ENCODE measurements around the gene LDB2.
"Not testable (repeated sequence)": the region's sequence is repeated elsewhere in the genome, so short reads cannot be mapped to it uniquely, and the experiment has no call there.

LDB2 gene

DNA sequence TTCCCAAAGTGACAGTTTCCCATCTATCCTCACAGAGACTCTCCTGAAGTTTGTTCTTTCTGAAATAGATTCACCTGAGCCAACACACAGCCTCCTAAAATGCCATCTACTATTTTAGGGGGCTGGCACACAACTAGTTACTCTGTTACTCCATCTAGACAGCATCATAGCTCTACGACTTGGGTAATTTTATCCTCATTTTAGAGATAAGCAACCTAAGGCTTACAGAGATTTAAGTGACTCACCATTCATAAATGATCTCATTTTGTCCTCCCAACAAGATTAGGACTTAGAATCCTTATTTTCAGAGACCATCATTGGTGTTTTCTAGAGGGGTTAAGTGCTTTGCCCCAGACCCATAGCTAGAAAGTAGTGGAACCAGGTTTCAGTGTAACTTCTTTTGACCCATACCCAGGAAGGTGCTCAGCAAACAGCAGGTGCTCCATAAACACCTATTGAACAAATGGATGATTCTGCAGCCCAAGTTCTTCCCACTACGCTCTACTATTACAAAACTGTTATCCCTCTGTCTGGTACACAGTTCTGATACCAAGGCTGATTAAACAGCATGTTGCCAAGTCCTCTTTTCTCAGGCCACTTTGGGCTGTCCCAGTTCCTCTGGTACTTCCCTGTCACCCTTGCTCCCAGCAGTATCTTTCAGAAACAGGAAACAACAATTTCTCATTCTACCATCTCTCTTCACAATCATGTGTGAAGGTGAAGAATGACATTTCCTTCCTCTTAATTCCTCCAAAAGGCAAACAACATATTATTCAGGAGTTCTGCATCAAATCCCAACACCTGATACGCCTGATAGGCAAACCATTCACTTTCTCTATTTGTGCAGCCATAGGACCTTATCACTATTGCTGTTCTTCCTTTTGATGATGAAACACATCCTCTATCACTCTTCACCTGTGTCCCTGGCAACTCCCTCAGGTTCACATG lies 367.5 kb downstream of the LDB2 start:
- no peak for DNase-seq

DNA sequence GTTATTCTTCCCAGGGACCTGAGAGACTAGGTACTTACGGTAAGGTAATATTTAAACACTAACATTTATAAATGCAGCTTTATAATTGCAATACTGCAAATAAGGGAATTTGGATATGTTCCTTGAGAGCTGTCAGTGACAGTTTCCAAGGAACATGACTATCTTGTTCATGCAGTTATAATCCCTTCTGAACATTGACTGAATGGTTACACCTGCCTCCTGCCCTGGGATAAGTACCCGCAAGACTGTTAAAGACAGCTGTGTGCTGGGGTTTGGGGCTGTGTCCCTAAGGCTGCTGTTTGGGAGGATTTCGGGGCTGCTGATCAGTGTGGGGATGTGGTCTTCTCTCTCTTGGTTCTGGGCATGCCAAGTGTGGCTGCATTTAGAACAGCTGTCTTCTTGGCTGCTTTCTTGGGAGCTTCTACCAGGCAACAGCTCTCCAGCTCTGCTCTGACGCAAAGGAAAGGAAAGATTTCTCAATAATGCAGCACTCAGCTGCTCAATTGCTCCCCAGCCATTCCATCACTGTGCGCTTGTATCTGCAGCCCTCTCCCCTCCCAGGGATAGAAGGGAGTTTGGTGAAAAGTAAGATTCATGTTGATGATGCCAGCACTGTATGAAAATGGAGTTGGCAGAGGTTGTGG lies 373.4 kb downstream of the LDB2 start:
- no peak for DNase-seq

DNA sequence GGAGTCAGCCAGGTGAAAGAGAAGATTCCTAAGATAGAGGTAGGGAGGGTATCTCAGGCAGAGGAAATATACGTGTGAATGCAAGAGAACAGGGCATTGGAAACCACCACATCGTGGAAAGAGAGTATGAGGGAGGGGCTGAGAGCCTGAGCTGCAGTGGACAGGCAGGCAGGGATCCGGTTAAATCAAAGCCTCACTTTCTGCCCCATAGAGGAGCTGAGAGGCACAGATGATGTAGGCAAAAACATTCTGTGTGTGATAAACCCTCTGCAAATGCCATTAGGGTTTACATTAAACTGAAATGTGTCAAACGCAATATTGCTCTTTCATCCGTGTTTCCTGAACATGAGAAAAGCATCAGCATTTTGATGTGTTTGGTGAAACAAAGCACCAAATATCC lies 374.0 kb downstream of the LDB2 start:
- DNase-seq = no peak

DNA sequence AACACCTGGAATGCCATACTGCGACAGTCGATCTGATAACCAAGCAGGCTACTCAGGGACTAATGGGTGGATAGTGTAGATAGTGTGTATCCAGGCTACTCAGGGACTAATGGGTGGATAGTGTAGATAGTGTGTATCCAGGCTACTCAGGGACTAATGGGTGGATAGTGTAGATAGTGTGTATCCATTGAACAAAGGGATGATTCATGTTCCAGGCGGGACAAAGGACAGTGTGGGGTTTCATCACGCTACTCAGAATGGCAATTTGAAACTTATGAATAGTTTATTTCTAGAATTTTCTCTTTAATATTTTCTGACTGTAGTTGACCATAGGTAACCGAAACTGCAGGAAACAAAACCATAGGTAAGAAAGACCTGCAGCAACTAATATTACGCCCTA lies 374.9 kb downstream of the LDB2 start:
- not testable (repeated sequence) for DNase-seq

GRCh38 chr4:16521156-16521915 lies 377.1 kb downstream of the LDB2 start:
- DNase-seq = no peak

DNA sequence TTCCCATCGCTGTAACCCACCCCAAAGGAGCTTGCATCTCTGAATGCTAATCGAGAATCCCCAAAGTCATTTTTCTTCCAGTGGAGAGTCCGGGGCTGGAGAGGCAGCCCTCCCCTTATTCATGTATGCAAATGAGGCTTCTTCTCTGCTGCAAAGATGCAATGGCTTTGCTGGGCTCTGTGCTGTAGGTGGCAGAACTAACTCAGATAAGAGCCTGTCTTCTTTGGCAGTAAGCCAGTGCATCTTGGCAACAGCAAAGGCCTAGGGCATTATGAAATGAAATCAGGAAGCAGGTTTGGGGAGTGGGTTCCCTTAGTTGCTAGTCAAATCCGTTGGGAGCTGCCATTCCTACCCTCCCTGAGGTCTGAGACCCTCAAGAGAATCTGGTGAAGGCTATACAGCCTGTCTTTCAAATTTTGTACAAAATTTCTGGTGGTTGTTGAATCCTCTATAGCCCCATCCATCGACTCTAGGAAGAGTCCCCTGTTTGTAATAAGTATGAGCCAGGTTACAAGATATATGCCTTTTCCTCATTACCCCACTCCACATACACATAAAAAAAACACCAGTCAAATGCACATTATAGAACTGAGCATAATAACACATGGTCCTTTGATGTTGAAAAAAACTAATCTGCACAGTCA lies 381.5 kb downstream of the LDB2 start:
- no peak for DNase-seq

DNA sequence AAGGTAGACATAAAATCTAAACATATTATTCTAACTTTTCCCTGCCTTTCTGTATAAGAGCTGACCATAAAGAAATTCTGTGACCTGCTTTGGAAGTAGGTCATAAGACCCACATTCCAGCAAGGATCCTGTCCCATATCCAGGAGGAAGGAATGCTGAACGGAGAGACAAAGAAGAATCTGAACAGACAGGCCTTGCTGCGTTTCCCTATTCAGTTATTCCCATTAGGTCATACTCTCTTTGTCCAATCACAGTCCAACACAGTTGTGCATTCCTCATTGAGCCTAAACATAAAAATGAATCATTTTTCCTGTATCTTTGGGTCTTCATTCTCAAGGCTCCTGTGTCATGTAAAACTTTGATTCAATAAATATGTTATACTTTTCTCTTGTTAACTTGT lies 384.6 kb downstream of the LDB2 start:
- no peak for DNase-seq

GRCh38 chr4:16508968-16509367 lies 389.5 kb downstream of the LDB2 start:
- DNase-seq = peak; percentile 3

GRCh38 chr4:16505726-16506125 lies 392.7 kb downstream of the LDB2 start:
- DNase-seq = no peak

GRCh38 chr4:16505267-16505666 lies 393.2 kb downstream of the LDB2 start:
- DNase-seq = no peak

GRCh38 chr4:16503421-16504100 lies 394.9 kb downstream of the LDB2 start:
- no peak for DNase-seq

DNA sequence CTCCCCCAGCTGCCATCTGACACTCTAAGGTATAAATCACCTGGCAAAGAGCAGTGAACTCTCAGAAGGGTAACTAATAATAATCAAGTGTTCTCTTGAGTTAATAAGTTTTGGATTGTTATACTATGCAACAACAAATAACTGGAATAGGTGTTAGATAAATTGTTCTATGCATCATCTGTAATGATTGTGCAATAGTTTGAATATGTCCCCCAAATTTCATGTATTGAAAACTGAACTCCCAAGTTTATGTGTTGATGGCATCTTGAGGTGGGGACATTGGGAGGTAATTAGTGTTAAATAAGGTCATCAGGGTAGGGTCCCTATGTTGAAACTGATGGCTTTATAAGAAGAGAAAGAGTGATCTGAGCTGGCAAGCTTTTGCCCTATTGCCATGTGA lies 399.5 kb downstream of the LDB2 start:
- no peak for DNase-seq

GRCh38 chr4:16496501-16496900 lies 401.9 kb downstream of the LDB2 start:
- DNase-seq = no peak

DNA sequence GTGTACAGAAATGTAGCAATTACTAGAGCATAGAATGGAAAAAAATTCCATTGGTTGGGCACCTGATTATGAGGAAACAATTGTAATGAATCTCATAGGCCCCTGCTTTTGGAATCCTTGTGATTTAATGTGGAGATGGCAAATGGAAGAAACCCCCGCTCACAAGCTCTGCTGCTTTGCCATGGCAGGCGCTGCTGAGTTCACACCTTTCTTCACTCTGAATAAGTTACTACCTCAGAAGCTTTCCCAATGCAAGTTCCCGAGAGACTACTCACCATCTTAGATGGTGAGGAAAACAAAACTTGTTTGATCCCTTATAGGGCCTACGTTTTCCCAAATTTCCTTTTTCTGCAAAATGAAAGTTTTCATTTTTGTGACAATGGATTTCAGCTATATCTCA lies 405.6 kb downstream of the LDB2 start:
- no peak for DNase-seq

- DNase-seq = no peak
Observed at GRCh38 chr4:16489226-16489625, 409.2 kb downstream of the LDB2 start.

DNA sequence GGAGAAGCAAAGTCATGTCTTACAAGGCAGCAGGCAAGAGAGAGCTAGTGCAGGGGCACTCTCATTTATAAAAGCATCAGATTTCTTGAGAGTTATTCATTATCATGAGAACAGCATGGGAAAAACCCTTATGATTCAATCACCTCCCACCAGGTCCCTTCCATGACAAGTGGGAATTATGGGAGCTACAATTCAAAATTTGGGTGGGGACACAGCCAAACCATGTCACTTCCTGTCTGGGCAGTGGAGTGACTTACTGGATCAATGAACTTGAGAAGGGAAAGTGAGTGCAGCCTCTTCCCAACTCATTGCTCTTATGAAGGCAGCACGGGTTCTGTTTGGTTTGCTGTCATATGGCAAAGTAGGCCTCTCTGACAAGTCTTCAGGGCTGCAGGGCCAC lies 410.4 kb downstream of the LDB2 start:
- no peak for DNase-seq

GRCh38 chr4:16484711-16485110 lies 413.7 kb downstream of the LDB2 start:
- no peak for DNase-seq

DNA sequence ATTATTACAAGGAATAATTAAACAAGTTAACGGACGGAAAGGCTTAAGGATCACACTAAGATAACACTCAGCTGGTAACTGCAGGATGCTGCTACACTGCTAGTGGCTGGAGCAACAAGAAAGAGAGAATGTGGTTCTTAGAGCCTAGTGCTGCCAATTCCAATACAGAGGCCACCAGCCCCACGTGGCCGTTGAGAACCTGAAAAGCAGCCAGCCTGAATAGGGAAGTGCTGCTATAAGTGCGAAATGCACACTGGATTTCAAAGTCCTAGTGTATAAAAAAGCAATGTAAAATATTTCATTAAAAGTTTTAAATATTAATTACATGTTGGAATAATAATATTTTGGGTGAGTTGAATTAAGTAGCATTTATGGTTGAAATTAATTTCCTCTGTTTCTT lies 414.9 kb downstream of the LDB2 start:
- no peak for DNase-seq

DNA sequence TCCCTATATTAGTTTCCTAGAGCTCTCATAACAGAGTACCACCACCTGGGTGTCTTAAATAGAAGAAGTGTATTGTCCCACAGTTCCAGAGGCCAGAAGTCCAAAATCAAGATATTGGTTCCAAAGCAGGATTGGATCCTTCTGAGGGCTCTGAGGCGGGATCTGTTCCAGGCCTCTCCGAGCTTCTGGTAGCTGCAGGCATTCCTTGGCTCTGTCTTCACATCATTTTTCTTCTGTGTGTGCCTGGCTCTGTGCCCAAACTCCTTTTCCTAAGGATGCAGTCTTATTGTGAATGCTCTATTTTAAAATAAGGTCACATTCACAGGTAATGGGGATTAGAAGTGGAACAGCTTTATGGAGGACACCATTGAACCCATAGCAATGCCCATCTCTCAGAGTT lies 418.4 kb downstream of the LDB2 start:
- DNase-seq = no peak

- DNase-seq = no peak
Observed at GRCh38 chr4:16472537-16472936, 425.9 kb downstream of the LDB2 start.

DNA sequence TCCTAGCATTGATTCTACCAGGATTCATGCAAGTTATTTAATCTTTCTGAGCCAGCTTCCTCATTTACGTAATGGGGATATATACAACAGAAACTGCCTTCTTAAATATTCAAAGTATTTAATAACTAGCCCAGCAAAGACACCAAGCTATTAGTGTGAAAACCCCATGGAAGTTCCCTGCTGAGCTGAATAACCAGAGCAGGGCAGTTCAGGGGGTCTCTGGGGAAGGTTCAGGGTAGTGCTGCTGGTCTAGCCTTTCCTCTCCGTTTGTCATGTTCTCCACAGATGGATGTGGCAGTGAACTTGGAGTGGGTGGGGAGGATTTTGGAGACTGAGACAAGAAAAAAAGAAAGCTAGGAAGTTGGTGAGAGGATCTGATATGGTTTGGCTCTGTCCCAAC lies 431.4 kb downstream of the LDB2 start:
- DNase-seq = no peak

DNA sequence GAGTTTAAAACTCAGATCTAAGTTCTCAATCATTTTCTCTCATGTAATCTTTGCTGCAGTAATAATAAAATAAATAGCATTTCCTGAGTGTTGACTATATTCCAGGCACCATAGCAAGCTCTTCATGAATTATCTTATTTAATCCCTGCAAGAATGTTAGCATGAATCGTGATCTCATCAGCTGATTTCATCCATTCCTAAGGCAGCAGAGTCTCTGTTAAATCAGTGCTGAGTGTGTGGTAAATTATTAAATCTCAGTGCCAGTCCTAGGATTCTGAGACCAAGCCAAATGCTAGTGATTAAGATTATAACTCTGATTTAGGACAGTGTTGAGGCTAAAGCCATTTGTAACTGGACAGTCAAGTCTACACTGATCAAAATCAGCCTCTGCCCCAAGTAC lies 431.9 kb downstream of the LDB2 start:
- DNase-seq = no peak

DNA sequence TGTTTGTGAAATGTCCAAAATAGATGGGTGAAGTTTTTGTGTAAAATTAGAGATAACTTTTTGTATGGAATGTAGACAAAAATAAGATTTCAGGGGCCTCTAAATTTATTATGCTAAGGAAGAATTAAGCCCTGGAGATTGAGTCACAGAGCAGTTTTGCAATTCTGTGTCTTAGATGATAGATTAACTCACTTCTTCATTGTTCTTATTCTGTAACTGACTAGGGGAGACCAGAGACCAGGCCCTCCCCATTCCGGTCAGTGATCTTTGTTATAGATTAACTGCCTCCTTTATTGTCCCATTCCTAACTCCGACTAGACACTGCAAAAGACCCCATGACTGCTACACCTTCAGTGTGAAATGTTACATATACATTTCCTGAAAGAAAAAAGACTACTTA lies 433.8 kb downstream of the LDB2 start:
- DNase-seq = no peak
